SKM-1 treated with dmso at 0.1 percent for 144 hours (cell line): ENCODE measurements around the gene ZSCAN16.

Source experiments
- DNase-seq: peaks from one replicate; lab custom pipeline; 2025; ENCODE audit not compliant: unreplicated experiment; lab: John Stamatoyannopoulos, UW

ZSCAN16 gene

DNA sequence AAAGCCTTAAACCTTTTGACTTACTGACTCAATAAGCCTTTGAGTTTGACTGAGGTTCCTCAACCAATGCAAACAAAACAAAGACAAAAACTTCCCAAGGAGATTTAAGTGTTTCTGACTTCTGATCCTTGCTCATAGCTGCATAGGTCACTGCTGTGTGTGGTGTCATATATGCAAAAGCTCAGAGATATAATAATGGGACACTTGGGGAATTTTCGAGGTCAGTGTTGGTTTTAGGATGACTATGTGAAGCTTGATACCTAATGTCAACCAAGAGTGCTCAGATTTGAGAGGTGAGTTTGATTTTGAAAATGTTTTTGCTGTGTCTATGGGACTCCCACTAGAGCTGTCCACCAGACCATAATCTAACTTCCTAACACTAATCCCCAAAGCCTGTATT, 43.5 kb downstream of the ZSCAN16 start:
- DNase-seq: no peak

DNA sequence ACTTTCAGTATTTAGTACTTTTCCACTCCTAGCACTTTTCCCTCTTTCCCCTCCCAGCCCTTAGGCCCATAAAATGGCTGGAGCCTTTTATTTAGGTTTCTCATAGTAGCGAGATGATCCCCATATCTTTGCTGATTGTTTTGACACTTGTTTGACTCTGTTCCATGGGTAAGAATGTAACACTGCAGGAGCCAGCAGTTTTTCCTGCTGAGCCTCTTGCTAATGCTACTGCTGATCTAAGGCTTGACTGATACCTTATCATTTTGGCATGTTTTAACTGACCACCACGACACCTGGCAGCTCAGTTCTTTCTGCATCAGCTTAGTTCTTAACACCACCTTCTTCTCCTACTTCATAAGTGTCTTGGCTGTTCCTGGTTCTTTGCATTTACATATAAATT, 46.9 kb downstream of the ZSCAN16 start:
- no peak for DNase-seq

DNA sequence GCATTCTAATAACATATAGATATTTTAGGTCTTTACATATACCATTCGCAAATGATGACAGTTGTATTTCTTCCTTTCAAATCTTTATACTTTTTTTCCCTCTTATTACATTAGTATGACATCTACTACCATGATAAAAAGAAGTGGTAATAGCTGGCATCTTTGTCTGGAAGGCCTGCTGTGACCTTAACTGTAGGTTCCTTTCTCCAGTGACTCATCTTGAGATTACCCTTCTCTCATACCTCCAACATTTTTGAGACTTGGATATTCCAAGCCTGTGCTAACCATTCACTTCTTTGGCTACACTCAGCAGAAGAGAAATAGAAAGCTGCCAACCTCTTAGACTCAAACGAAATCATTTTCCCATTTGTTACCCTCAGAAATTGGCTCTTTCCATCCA, 47.6 kb downstream of the ZSCAN16 start:
- no peak for DNase-seq

DNA sequence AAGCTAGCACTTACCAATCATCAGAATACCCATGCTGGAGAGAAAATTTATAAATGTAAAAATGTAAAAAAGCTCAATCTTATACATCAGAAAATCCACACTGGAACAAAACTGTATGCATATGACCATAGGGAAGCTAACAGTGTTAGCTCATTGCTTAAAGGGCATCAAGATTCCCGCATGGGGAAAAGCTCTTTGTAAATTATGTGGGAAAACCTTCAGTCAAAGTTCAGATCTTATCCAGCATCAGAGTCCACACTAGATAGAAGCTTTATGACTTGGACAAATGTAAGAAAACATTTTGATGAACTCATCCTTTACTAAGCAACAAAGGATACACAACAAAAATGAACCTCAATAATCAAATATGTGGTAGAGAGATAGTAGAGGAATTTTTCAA, 52.0 kb downstream of the ZSCAN16 start:
- no peak for DNase-seq
